ENCODE results near the gene CNIH2. TPM values are rescaled to one million over a fixed set of nuclear protein-coding genes. Genes with fewer than 3 reads are reported as not detected.

The CNIH2 gene
- total and polyA plus RNA-seq, 3 donors from 2014 or later: 4.0 to 17.3 (median 7.4) TPM

DNA sequence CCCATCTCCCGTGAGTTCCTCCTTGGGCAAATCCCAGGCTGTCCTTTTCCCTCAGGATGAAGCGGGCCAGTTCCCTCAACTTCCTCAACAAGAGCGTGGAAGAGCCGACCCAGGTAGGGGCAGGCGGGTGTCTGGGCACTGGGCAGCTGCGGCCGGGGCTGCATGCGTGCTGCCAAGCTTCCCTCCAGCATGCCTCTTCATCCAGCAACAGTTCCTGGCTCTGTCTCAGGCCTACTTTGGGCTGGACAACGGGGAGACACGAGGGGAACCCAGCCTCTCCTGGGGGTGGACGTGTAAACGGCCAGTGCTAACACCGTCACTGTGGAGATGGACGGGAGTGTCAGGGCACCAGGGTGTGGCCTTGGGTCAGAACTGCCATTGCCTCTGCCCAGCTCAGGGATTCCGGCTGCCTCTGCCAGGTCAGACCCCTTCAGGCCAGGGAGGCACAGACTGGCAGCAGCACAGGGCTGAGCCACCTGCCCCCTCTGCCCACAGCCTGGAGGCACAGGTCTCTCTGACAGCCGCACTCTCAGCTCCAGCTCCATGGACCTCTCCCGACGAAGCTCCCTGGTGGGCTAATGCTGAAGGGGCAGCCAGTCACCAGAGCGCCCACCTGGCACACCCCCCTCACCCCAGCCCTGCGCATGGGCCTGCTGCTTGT, 11.5 kb upstream of the CNIH2 start:
- intact Hi-C loops (cut with DNase I; ENCODE audit: low total_unique reads): no loop called here
- peaks cover 11% of the 10 kb centered on the region for H3K4me1 ChIP-seq
- H3K27ac ChIP-seq: peak overlapping the region; percentile 96 to 97
- H3K9me3 ChIP-seq: no peaks in the 10 kb centered on the region
- WGBS, 2 donors: 62 to 77% methylated on average over 14 to 19 of the region's 20 CpGs
- TF ChIP-seq, protein P1, sequence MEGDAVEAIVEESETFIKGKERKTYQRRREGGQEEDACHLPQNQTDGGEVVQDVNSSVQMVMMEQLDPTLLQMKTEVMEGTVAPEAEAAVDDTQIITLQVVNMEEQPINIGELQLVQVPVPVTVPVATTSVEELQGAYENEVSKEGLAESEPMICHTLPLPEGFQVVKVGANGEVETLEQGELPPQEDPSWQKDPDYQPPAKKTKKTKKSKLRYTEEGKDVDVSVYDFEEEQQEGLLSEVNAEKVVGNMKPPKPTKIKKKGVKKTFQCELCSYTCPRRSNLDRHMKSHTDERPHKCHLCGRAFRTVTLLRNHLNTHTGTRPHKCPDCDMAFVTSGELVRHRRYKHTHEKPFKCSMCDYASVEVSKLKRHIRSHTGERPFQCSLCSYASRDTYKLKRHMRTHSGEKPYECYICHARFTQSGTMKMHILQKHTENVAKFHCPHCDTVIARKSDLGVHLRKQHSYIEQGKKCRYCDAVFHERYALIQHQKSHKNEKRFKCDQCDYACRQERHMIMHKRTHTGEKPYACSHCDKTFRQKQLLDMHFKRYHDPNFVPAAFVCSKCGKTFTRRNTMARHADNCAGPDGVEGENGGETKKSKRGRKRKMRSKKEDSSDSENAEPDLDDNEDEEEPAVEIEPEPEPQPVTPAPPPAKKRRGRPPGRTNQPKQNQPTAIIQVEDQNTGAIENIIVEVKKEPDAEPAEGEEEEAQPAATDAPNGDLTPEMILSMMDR (IDR thresholded peaks at IDR 0.05): no peak
- no peak for TF ChIP-seq POLR2A (IDR thresholded peaks at IDR 0.05)
- no peaks in the 10 kb centered on the region for H3K27me3 ChIP-seq
- peak overlapping the region; percentile 67 to 79 for H3K4me3 ChIP-seq
- H3K36me3 ChIP-seq (ENCODE audit: low read depth, missing control alignments): no peaks in the 10 kb centered on the region
- no peak for DNase-seq

DNA sequence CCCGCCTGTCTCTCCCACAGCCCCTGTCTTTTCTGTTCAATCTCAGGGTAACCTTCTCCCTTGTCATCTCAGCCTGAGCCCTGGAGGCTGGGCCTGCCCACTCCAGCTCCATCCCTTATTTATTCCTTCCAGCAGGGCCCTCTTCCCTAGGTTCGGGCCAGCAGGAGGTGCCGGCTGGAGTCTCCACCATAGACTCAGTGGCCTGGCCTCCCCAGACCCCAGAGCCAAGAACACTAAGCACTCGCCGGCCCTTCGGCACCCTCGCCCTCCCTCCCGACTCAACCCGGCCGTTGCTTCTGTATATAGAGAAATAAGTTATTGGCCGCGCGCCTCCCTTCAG, 11.0 kb upstream of the CNIH2 start:
- 9 to 11% methylated on average over 13 of the region's 13 CpGs for WGBS, 2 donors
- Histone ChIP-seq H3K27ac (peak overlapping the region; percentile 96 to 97), H3K27me3 (no peaks in the 10 kb centered on the region), H3K4me1 (peaks cover 11% of the 10 kb centered on the region), H3K4me3 (peak overlapping the region; percentile 67 to 79), H3K36me3 (ENCODE audit: low read depth, missing control alignments) (no peaks in the 10 kb centered on the region), H3K9me3 (no peaks in the 10 kb centered on the region)
- TF ChIP-seq, protein P1 (IDR thresholded peaks at IDR 0.05): peak in 1 of 3 experiments; percentile 20
- no peak for TF ChIP-seq POLR2A (IDR thresholded peaks at IDR 0.05)
- DNase-seq: no peak
- intact Hi-C loops (cut with DNase I; ENCODE audit: low total_unique reads): no loop called here

DNA sequence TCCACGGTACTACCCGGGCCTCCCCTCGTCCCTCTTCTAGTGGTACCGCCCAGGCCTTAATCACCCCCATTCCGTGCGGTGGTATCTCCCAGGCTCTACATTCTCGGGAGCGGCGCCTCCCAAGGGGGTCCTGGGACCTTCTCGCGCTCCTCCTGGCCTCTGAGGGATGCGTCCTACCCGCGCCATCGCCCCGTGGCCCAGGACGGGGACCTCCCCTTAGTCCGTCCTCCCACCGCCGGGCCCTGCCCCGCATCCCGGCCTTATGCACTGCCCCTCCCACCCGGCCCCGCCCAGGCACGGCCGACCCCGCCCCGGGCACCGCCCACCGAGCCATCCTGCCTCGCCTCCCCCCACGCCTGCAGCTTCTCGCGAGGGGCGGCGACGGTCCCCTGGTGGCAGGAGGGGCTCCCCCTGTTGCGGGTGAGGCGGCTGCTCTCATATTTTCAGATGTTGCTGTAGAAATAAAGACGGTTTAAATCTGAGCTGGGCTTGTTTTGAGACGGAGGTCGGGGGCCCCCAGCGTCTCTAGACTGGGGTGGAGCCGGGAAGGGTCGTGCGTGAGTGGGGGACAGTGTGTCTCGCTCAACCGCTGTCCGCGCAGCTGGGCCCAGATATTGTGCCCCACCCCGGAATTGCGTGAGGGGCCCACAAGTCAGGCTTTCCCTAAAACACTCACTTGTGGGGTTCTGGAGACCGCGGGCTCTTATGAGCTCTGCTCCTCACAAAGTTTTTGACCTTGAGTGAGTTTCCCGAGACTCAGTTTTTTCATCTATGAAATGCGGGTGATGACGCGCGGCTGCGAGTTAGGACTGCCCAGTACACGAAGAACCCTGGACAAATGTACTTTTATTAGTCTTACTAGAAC, 10.4 kb upstream of the CNIH2 start:
- 0% methylated on average over 9 to 60 of the region's 61 CpGs for WGBS, 2 donors
- H3K27ac ChIP-seq: peak overlapping the region; percentile 96 to 97
- H3K27me3 ChIP-seq: no peaks in the 10 kb centered on the region
- intact Hi-C loops (cut with DNase I; ENCODE audit: low total_unique reads): no loop called here
- H3K4me1 ChIP-seq: peaks cover 11% of the 10 kb centered on the region
- no peaks in the 10 kb centered on the region for H3K9me3 ChIP-seq
- H3K36me3 ChIP-seq (ENCODE audit: low read depth, missing control alignments): no peaks in the 10 kb centered on the region
- no peak for TF ChIP-seq POLR2A (IDR thresholded peaks at IDR 0.05)
- TF ChIP-seq, protein P1 (IDR thresholded peaks at IDR 0.05): peak in 2 of 3 experiments; percentile 11 to 19
- H3K4me3 ChIP-seq: peak overlapping the region; percentile 67 to 79
- DNase-seq: peak; percentile 94

DNA sequence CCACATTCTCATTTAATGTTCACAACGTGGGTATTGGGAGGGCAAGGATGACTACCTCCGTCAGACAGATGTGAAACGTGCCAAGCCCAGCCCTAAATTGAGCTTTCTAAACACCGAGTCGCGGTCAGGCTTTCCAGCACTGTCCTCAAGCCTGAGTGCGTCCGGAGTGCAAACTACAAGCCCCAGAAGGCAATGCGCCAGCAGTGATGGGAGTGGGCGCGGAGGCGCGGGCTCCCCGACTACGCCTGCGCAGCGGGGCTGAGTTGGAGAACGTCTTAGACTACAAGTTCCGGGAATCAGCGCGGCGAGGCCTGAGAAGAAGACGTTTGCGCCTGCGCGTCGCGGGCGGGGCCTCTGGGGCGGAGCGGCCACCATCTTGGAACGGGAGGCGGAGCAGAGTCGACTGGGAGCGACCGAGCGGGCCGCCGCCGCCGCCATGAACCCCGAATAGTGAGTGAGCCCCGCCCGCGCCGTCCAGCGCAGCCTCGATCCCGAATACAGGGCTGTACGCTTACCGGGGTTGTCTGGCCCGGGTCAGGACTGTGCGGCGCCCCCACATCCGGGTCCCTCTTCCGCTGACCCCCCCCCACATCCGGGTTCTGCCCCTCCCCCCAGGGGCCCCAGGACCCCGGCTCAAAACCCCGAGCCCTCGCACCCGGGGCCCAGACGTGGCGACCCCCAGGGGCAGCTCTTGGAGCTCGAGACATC, 9.6 kb upstream of the CNIH2 start, which contains the start of gene RAB1B:
Gene RAB1B, plus strand, starts transcription at position 396 of the 708 bp plus-strand sequence. Its CDS starts 41 bp downstream, at position 437.
- no peaks in the 10 kb centered on the region for H3K9me3 ChIP-seq
- TF ChIP-seq, protein P1 (IDR thresholded peaks at IDR 0.05): no peak
- TF ChIP-seq POLR2A (IDR thresholded peaks at IDR 0.05): peak; percentile 92
- H3K36me3 ChIP-seq (ENCODE audit: low read depth, missing control alignments): no peaks in the 10 kb centered on the region
- peaks cover 11% of the 10 kb centered on the region for H3K4me1 ChIP-seq
- DNase-seq: peak; percentile 100
- H3K27me3 ChIP-seq: no peaks in the 10 kb centered on the region
- intact Hi-C loops (cut with DNase I; ENCODE audit: low total_unique reads): no loop called here
- 1 to 3% methylated on average over 7 to 62 of the region's 64 CpGs for WGBS, 2 donors
- H3K4me3 ChIP-seq: peak within 1 kb of the TSS; percentile 67 to 79
- H3K27ac ChIP-seq: peak within 1 kb of the TSS; percentile 96 to 97
